H9 (cell line): Measurements from ENCODE around the gene KIAA1671. TPM values are rescaled to one million over a fixed set of nuclear protein-coding genes. Genes with fewer than 3 reads are reported as not detected.

Experiments used
- DNase-seq: peaks from one replicate; pipeline ENCODE4 v3.0.0-alpha.2; 2017
- H2AFZ ChIP-seq: one replicate; pipeline ENCODE4 v1.6.1; 2013; ENCODE audit warnings: mild to moderate bottlenecking, low read length, control low read depth, moderate library complexity
- H2AK5ac ChIP-seq: 2 replicates; pipeline ENCODE4 v1.6.1; 2013; ENCODE audit warnings: low read length, control low read depth, mixed read lengths; ENCODE audit not compliant: insufficient read length
- H2BK120ac ChIP-seq: one replicate; pipeline ENCODE4 v1.6.1; 2013; ENCODE audit warnings: low read depth, mild to moderate bottlenecking, low read length, control low read depth, inconsistent platforms; ENCODE audit not compliant: poor library complexity, severe bottlenecking
- H2BK12ac ChIP-seq: 2 replicates; pipeline ENCODE4 v1.6.1; 2013; ENCODE audit warnings: low read length, control low read depth, mixed read lengths, low read depth; ENCODE audit not compliant: insufficient read length
- H2BK15ac ChIP-seq: 2 replicates; pipeline ENCODE4 v1.6.1; 2013; ENCODE audit warnings: low read depth, low read length, control low read depth
- H2BK20ac ChIP-seq: one replicate; pipeline ENCODE4 v1.6.1; 2013; ENCODE audit warnings: low read depth, mild to moderate bottlenecking, low read length, control low read depth, inconsistent platforms; ENCODE audit not compliant: poor library complexity, severe bottlenecking
- H2BK5ac ChIP-seq: 2 replicates; pipeline ENCODE4 v1.6.1; 2013; ENCODE audit warnings: low read length, control low read depth, mixed read lengths; ENCODE audit not compliant: insufficient read length
- H3K14ac ChIP-seq: 2 replicates; pipeline ENCODE4 v1.6.1; 2013; ENCODE audit warnings: low read length, control low read depth; ENCODE audit not compliant: insufficient read depth
- H3K18ac ChIP-seq: 2 replicates; pipeline ENCODE4 v1.6.1; 2013; ENCODE audit warnings: low read depth, mild to moderate bottlenecking, mixed read lengths, low read length, control low read depth; ENCODE audit not compliant: insufficient read length
- H3K23ac ChIP-seq: 2 replicates; pipeline ENCODE4 v1.6.1; 2013; ENCODE audit warnings: low read length, control low read depth, mixed read lengths, low read depth; ENCODE audit not compliant: insufficient read length
- H3K23me2 ChIP-seq: 2 replicates; pipeline ENCODE4 v1.6.1; 2013; ENCODE audit warnings: low read depth, mild to moderate bottlenecking, mixed read lengths, low read length, control low read depth; ENCODE audit not compliant: insufficient read length, poor library complexity, severe bottlenecking
- H3K27ac ChIP-seq: 2 replicates; pipeline ENCODE4 v1.5.1; 2013; ENCODE audit warnings: low read length, control low read depth, mixed read lengths, low read depth; ENCODE audit not compliant: insufficient read length
- H3K27me3 ChIP-seq: 2 replicates; pipeline ENCODE4 v1.6.1; 2013; ENCODE audit warnings: low read length, control low read depth, inconsistent platforms; ENCODE audit not compliant: insufficient read depth
- H3K4ac ChIP-seq: 2 replicates; pipeline ENCODE4 v1.6.1; 2013; ENCODE audit warnings: low read depth, mild to moderate bottlenecking, control low read depth, inconsistent platforms, low read length, moderate library complexity
- H3K4me1 ChIP-seq: 2 replicates; pipeline ENCODE4 v1.6.1; 2013; ENCODE audit warnings: low read length, control low read depth, inconsistent platforms; ENCODE audit not compliant: insufficient read depth
- H3K4me2 ChIP-seq: 2 replicates; pipeline ENCODE4 v1.6.1; 2013; ENCODE audit warnings: low read length, control low read depth, mixed read lengths; ENCODE audit not compliant: insufficient read length, insufficient read depth
- H3K56ac ChIP-seq: 2 replicates; pipeline ENCODE4 v1.6.1; 2013; ENCODE audit warnings: low read depth, mild to moderate bottlenecking, mixed read lengths, low read length, control low read depth; ENCODE audit not compliant: insufficient read length
- H3K79me1 ChIP-seq: 2 replicates; pipeline ENCODE4 v1.6.1; 2013; ENCODE audit warnings: low read depth, mild to moderate bottlenecking, moderate library complexity, low read length, control low read depth, inconsistent platforms; ENCODE audit not compliant: insufficient read depth, poor library complexity, severe bottlenecking
- H3K79me2 ChIP-seq: 2 replicates; pipeline ENCODE4 v1.6.1; 2013; ENCODE audit warnings: low read length, control low read depth, inconsistent platforms; ENCODE audit not compliant: insufficient read depth
- H3K9ac ChIP-seq: 2 replicates; pipeline ENCODE4 v1.6.1; 2013; ENCODE audit warnings: low read length, control low read depth, mixed read lengths; ENCODE audit not compliant: insufficient read length; ENCODE audit errors: extremely low read depth
- H3K9me3 ChIP-seq: one replicate; pipeline ENCODE4 v1.6.1; 2013; ENCODE audit warnings: low read depth, low read length, inconsistent platforms; ENCODE audit not compliant: control insufficient read depth
- H3T11ph ChIP-seq: one replicate; pipeline ENCODE4 v1.6.1; 2013; ENCODE audit warnings: mild to moderate bottlenecking, low read length, control low read depth, inconsistent platforms
- H4K20me1 ChIP-seq: one replicate; pipeline ENCODE4 v1.6.1; 2013; ENCODE audit not compliant: control insufficient read depth, insufficient read length, insufficient read depth
- H4K5ac ChIP-seq: 2 replicates; pipeline ENCODE4 v1.6.1; 2013; ENCODE audit warnings: low read depth, mild to moderate bottlenecking, mixed read lengths, low read length, control low read depth; ENCODE audit not compliant: insufficient read length
- H4K8ac ChIP-seq: replicated peaks from 2 replicates; pipeline ENCODE4 v1.6.1; 2013; ENCODE audit warnings: low read length, control low read depth, mixed read lengths, low read depth; ENCODE audit not compliant: insufficient read length
- H4K91ac ChIP-seq: 2 replicates; pipeline ENCODE4 v1.6.1; 2013; ENCODE audit warnings: low read depth, mild to moderate bottlenecking, moderate library complexity, mixed read lengths, low read length, control low read depth; ENCODE audit not compliant: insufficient read length
- H3K27ac Mint-ChIP-seq, 3 experiments: 2 replicates in 2 of 3; 3 replicates in 1 of 3; pipeline ENCODE4 v1.8.0; 2020 to 2021; ENCODE audit warnings: mixed read lengths in 3 of 3, mild to moderate bottlenecking in 1 of 3, moderate library complexity in 1 of 3
- H3K27me3 Mint-ChIP-seq: 2 replicates; pipeline ENCODE4 v1.8.0; 2021; ENCODE audit warnings: low read depth, mild to moderate bottlenecking, moderate library complexity, mixed read lengths
- H3K36me3 Mint-ChIP-seq, 3 experiments: 2 replicates in 2 of 3; 3 replicates in 1 of 3; pipeline ENCODE4 v1.8.0; 2020 to 2021; ENCODE audit warnings: low read depth in 3 of 3, mixed read lengths in 3 of 3; ENCODE audit not compliant: insufficient read depth in 1 of 3
- H3K4me1 Mint-ChIP-seq, 2 experiments: 2 replicates each; pipeline ENCODE4 v1.8.0; 2020; ENCODE audit warnings: mixed read lengths in 2 of 2
- H3K4me3 Mint-ChIP-seq, 2 experiments: 2 replicates in 1 of 2; 3 replicates in 1 of 2; pipeline ENCODE4 v1.8.0; 2020 to 2021; ENCODE audit warnings: mild to moderate bottlenecking in 2 of 2, mixed read lengths in 2 of 2, moderate library complexity in 1 of 2
- H3K9me3 Mint-ChIP-seq, 2 experiments: 2 replicates in 1 of 2; 3 replicates in 1 of 2; pipeline ENCODE4 v1.8.0; 2020; ENCODE audit warnings: mild to moderate bottlenecking in 2 of 2, mixed read lengths in 2 of 2, moderate library complexity in 1 of 2
- CTCF ChIP-seq: fragments of 200-600 bp; sonication (generic); conservative IDR thresholded peaks from 3 replicates; pipeline ENCODE4 v1.8.0; 2021; ENCODE audit warnings: antibody characterized with exemption, mild to moderate bottlenecking
- WGBS: extraction: QIAGEN DNeasy Blood & Tissue Kit; methylation state at CpG from one replicate; pipeline ENCODE4 v1.1.7; 2013; ENCODE audit warnings: missing lambda C conversion rate, low lambda C conversion rate, mixed read lengths; ENCODE audit not compliant: insufficient read length; ENCODE audit errors: extremely low coverage; 5-methylcytosine and 5-hydroxymethylcytosine counted together
- total RNA-seq: library from RNA; stranded (reverse); gene quantifications from 2 replicates; pipeline ENCODE4 v1.2.1, GENCODE V29; 2021

The KIAA1671 gene
- total RNA-seq, 1 experiment from 2014 or later = 22.6 TPM

DNA sequence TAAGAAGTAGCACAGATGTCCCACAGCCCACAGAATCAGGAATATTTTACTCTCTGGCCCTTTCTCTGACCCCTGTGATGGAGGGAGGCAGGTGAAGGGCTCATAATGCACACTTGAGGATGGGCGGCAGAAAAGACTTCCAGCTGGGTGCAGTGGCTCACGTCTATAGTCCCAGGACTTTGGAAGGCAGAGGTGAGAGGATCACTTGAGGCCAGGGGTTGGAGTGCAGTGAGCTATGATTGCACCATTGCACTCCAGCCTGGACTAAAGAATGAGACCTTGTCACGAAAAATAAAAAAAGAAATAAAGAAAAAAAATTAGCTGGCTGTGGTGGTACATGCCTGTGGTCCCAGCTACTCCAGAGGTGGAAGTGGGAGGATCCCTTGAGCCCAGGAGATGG, 233.6 kb downstream of the KIAA1671 start:
- Histone ChIP-seq H2BK20ac (no peak overlapping the region), H3T11ph (no peak overlapping the region), H3K23me2 (no peaks in the 10 kb centered on the region), H3K79me2 (no peaks in the 10 kb centered on the region), H3K14ac (no peak overlapping the region), H2BK120ac (no peak overlapping the region), H3K18ac (no peak overlapping the region), H3K4me1 (no peaks in the 10 kb centered on the region), H3K9me3 (no peaks in the 10 kb centered on the region), H3K23ac (no peak overlapping the region), H4K20me1 (no peaks in the 10 kb centered on the region), H3K56ac (no peak overlapping the region), H4K91ac (no peak overlapping the region), H2AFZ (no peak overlapping the region), H2BK15ac (no peak overlapping the region), H2BK12ac (no peak overlapping the region), H4K5ac (no peak overlapping the region), H3K9ac (no peak overlapping the region), H3K79me1 (no peaks in the 10 kb centered on the region), H3K27ac (no peak overlapping the region), H2AK5ac (no peak overlapping the region), H2BK5ac (no peak overlapping the region), H3K27me3 (no peaks in the 10 kb centered on the region), H3K4ac (no peak overlapping the region), H4K8ac (no peak overlapping the region), H3K4me2 (no peak overlapping the region)
- Mint-ChIP-seq H3K27ac (no peak overlapping the region), H3K27me3 (no peaks in the 10 kb centered on the region), H3K4me3 (no peak overlapping the region), H3K9me3 (peaks cover 0 to 3% of the 10 kb centered on the region in 2 experiments; a peak in 3 of 5 replicates), H3K4me1 (peaks cover 2 to 4% of the 10 kb centered on the region in 2 experiments; a peak in 3 of 4 replicates), H3K36me3 (peaks cover 17 to 57% (median 55%) of the 10 kb centered on the region in 3 experiments)
- no peak for DNase-seq
- TF ChIP-seq CTCF = no peak
- no CpG with 5 or more reads among the region's 3 CpGs for WGBS
